Cardiac fibroblast (primary cell): ENCODE measurements around the gene PCDHGB7.
A peak's percentile ranks its signal among the peaks of the same experiment; 100 is the strongest.
"Not testable (repeated sequence)": the region's sequence is repeated elsewhere in the genome, so short reads cannot be mapped to it uniquely, and the experiment has no call there.

Source experiments
- DNase-seq, 2 donors: peaks; one replicate each; pipeline versions ENCODE4 v3.0.0 to v3.0.0-alpha.2; 2010; ENCODE audit warnings: low read depth in 2 of 2
- H3K4me3 ChIP-seq, 2 donors: replicated peaks in 1 of 2; 1 replicate in 1 of 2; 2 replicates in 1 of 2; pipeline ENCODE4 v1.5.1; 2011; ENCODE audit warnings: low read depth in 2 of 2, low read length in 2 of 2, mild to moderate bottlenecking in 2 of 2, moderate library complexity in 1 of 2
- CTCF ChIP-seq: IDR thresholded peaks from one replicate; pipeline ENCODE4 v1.5.1; 2011; ENCODE audit warnings: low read depth, mild to moderate bottlenecking, low read length, inconsistent platforms

PCDHGB7 gene

DNA sequence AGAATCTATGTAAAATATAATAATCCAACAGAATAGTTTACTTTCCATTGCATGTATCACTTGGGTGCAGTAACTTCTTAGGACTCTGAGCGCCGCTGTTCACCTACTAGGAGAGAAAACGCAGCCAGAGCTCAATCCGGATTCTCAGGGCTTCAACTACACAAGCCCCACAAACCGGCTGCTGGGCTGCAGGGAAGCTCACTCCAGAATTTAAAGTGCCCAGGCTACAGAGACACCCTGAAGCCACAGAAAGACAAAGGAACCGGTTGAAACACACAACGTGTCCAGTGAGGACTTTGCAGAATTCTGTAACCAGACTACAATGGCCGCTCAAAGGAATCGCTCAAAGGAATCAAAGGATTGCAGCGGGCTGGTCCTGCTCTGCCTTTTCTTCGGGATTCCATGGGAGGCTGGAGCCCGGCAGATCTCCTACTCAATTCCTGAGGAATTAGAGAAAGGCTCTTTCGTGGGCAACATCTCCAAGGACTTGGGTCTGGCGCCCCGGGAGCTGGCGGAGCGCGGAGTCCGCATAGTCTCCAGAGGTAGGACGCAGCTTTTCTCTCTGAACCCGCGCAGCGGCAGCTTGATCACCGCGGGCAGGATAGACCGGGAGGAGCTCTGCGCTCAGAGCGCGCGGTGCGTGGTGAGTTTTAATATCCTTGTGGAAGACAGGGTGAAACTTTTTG, 4.5 kb upstream of the PCDHGB7 start, which contains the start of gene PCDHGA10:
Gene PCDHGA10 (plus strand): TSS at position 134 of the 686 bp plus-strand sequence. CDS start 189 bp downstream, at position 323.
- peak; percentile 68 for TF ChIP-seq CTCF
- peak within 1 kb of the TSS; percentile 11 to 44 for H3K4me3 ChIP-seq
- DNase-seq = peak; percentile 73 to 81

DNA sequence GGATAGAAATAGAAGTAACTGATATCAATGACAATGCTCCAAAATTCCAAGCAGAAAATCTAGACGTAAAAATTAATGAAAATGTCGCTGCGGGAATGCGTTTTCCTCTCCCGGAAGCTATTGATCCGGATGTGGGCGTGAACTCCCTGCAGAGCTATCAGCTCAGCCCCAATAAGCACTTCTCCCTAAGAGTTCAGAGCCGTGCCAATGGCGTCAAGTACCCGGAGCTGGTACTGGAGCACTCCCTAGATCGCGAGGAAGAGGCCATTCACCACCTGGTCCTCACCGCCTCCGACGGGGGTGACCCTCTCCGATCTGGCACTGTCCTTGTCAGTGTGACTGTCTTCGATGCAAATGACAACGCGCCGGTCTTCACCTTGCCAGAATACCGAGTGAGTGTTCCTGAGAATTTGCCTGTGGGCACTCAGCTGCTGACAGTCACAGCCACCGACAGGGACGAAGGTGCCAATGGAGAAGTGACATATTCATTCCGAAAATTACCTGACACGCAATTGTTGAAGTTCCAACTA, 3.9 kb upstream of the PCDHGB7 start:
- no peak for TF ChIP-seq CTCF
- DNase-seq = no peak
- H3K4me3 ChIP-seq = peak overlapping the region in 1 of 2 donors; percentile 44

GRCh38 chr5:141414548-141415274, 2.8 kb upstream of the PCDHGB7 start:
- DNase-seq, H3K4me3 ChIP-seq: not testable (repeated sequence)

DNA sequence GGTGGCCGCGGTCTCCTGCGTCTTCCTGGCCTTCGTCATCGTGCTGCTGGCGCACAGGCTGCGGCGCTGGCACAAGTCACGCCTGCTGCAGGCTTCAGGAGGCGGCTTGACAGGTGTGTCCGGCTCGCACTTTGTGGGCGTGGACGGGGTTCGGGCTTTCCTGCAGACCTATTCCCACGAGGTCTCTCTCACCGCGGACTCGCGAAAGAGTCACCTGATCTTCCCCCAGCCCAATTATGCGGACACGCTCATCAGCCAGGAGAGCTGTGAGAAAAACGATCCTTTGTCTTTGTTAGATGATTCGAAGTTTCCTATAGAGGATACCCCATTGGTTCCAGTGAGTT, 2.2 kb upstream of the PCDHGB7 start:
- H3K4me3 ChIP-seq, DNase-seq: not testable (repeated sequence)

DNA sequence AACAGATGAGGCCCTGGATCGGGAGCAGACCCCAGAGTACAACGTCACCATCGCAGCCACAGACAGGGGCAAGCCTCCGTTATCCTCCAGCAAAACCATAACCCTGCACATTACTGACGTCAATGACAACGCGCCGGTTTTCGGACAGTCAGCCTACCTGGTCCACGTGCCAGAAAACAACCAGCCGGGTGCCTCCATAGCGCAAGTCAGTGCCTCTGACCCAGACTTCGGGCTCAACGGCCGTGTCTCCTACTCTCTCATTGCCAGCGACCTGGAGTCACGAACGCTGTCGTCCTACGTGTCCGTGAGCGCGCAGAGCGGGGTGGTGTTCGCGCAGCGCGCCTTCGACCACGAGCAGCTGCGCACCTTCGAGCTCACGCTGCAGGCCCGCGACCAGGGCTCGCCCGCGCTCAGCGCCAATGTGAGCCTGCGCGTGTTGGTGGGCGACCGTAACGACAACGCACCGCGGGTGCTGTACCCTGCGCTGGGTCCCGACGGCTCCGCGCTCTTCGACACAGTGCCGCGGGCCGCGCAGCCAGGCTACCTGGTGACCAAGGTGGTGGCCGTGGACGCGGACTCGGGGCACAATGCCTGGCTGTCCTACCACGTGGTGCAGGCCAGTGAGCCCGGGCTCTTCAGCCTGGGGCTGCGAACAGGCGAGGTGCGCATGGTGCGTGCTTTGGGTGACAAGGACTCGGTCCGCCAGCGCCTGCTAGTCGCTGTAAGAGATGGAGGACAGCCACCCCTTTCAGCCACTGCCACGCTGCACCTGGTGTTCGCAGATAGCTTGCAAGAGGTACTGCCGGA, 1.8 kb downstream of the PCDHGB7 start:
- no peak for TF ChIP-seq CTCF
- H3K4me3 ChIP-seq = no peak overlapping the region

DNA sequence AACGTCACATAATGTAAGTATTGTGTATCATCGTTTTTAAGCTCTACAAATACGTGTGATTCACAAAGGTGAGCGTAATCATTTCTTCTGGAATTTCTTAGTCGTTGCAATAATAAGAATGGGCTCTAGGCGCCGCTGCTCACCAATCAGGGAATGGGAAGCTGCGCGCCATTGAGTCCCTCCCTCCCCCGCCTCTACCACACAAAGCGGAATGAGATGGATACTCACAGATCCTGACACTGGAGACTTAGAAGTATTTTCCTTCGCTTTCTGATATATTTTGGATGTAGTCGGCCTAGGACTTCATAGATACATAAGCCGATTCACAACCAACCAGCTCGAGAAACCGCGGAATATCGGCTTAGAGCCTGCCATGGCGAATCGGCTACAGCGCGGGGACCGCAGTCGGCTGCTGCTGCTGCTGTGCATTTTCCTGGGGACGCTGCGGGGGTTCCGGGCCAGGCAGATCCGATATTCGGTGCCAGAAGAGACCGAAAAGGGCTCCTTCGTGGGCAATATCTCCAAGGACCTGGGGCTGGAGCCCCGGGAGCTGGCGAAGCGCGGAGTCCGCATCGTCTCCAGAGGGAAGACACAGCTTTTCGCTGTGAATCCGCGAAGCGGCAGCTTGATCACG, 3.5 kb downstream of the PCDHGB7 start, which contains the start of gene PCDHGA11:
Gene PCDHGA11 (plus strand): TSS at position 197 of the 634 bp plus-strand sequence. CDS start 177 bp downstream, at position 374.
- peak within 1 kb of the TSS; percentile 50 to 54 for H3K4me3 ChIP-seq
- TF ChIP-seq CTCF = peak; percentile 61

More for the DNA sequence above, 1.8 kb downstream of the PCDHGB7 start:
- DNase-seq = no peak

DNA sequence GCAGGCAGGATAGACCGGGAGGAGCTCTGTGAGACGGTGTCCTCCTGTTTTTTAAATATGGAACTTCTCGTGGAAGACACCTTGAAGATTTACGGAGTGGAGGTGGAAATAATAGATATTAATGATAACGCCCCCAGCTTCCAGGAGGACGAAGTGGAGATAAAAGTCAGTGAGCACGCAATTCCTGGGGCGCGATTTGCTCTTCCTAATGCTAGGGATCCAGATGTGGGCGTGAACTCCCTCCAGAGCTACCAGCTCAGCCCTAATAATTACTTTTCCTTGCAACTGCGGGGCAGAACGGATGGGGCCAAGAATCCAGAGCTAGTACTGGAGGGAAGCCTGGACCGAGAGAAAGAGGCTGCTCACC, 4.0 kb downstream of the PCDHGB7 start:
- TF ChIP-seq CTCF = no peak
- no peak for DNase-seq
- peak overlapping the region; percentile 50 to 54 for H3K4me3 ChIP-seq

More for the DNA sequence above, 3.5 kb downstream of the PCDHGB7 start, which contains the start of gene PCDHGA11:
- peak; percentile 77 to 79 for DNase-seq
